NB4 (cell line): ENCODE measurements around the gene C17orf100.

Source experiments
- DNase-seq: peaks from one replicate; pipeline ENCODE4 v3.0.0; 2010; ENCODE audit warnings: low read depth
- H3K4me3 ChIP-seq: one replicate; pipeline ENCODE4 v1.5.1; 2011; ENCODE audit warnings: mild to moderate bottlenecking, low read depth, low read length, moderate library complexity
- TF ChIP-seq, protein P1 (sequence below): IDR thresholded peaks from 2 replicates; pipeline ENCODE4 v1.6.1; 2011; ENCODE audit warnings: low read depth, low read length

C17orf100 gene

DNA sequence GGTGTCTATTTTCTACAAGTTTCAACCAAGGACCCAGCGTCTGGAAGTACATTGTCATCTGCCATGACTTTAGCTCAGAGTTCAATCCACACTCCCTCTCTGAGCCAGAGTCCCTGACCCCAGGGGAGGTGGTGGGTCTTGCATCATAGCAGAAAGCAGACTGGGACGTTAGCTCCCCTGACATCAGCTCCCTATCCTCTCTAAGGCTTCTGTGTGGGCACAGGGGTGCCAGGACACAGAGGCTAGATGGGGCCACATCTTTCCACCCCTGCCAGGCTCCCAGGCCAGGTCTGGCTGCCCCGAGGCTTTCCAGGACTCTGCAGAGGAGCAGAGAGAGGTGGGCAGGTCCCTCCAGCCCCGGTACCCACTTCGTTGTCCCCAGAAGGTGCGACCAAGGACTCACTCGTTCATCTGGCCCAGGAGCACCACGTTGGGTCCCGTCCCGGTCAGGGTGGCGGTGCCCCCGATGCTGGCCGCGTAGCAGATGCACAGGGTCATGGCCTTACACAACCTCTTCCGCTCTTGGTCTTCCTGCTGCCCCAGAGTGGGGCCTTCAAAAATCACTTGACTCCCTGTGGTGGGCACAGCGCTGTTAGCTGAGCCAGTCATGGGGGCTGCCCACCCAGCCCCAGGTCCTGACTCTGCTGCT is 51.1 kb downstream of the C17orf100 start:
- TF ChIP-seq, protein P1, sequence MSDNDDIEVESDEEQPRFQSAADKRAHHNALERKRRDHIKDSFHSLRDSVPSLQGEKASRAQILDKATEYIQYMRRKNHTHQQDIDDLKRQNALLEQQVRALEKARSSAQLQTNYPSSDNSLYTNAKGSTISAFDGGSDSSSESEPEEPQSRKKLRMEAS: no peak
- no peak overlapping the region for H3K4me3 ChIP-seq
- peak; percentile 40 for DNase-seq
